Measurements from ENCODE around the gene GOLGA2. TPM values are rescaled to one million over a fixed set of nuclear protein-coding genes. Genes with fewer than 3 reads are reported as not detected.

Gene GOLGA2
- total and polyA plus RNA-seq, 2 of the 13 experiments (the other 11 are each of a cell fraction or from before 2014, with no cell fraction given): 45.3 to 45.8 TPM

GRCh38 chr9:128218518-128219389, 57.1 kb downstream of the GOLGA2 start (continued):
- no peak for TF ChIP-seq HOMEZ (CRISPR knock-in tag; IDR thresholded peaks at IDR 0.05; ENCODE audit: low read depth)
- TF ChIP-seq AHR (CRISPR knock-in tag; IDR thresholded peaks at IDR 0.05): no peak
- TF ChIP-seq ELF1 (CRISPR knock-in tag; IDR thresholded peaks at IDR 0.05): peak; percentile 54; the same call in 1 of the 2 replicates
- TF ChIP-seq ZNF687 (CRISPR knock-in tag; IDR thresholded peaks at IDR 0.05): peak; percentile 18; the same call in 1 of the 2 replicates
- no peak for TF ChIP-seq HIVEP1 (CRISPR knock-in tag; IDR thresholded peaks at IDR 0.05)
- TF ChIP-seq ZBTB8A (CRISPR knock-in tag; IDR thresholded peaks at IDR 0.05; ENCODE audit: borderline replicate concordance, low read depth): no peak
- no peak for TF ChIP-seq ZNF788 (CRISPR knock-in tag; IDR thresholded peaks at IDR 0.05; ENCODE audit: borderline replicate concordance)
- no peak for TF ChIP-seq ZNF616 (CRISPR knock-in tag; IDR thresholded peaks at IDR 0.05; ENCODE audit: low read depth)
- no peak for TF ChIP-seq ZNF674 (CRISPR knock-in tag; IDR thresholded peaks at IDR 0.05; ENCODE audit: low read depth)
- TF ChIP-seq MXI1 (IDR thresholded peaks at IDR 0.05; ENCODE audit: borderline replicate concordance, low read depth, low read length): no peak; the same call in 2 of the 3 replicates
- TF ChIP-seq TBX2 (CRISPR knock-in tag; IDR thresholded peaks at IDR 0.05; ENCODE audit: borderline replicate concordance): 0 out of 2 replicates have a peak, but pooled peaks have one; percentile 19
- no peak for TF ChIP-seq ARNT (IDR thresholded peaks at IDR 0.05)
- TF ChIP-seq HNRNPLL (IDR thresholded peaks at IDR 0.05; ENCODE audit: low read depth, low read length, poor library complexity, severe bottlenecking): peak; percentile 39
- TF ChIP-seq TP53 (CRISPR knock-in tag; conservative IDR thresholded peaks at IDR 0.05): no peak
- TF ChIP-seq TFDP1 (CRISPR knock-in tag; IDR thresholded peaks at IDR 0.05; ENCODE audit: borderline replicate concordance): no peak
- TF ChIP-seq ZNF710 (CRISPR knock-in tag; IDR thresholded peaks at IDR 0.05; ENCODE audit: borderline replicate concordance): no peak

Data from HepG2 (cell line).